ENCODE measurements around the gene CYS1.

Gene CYS1

DNA sequence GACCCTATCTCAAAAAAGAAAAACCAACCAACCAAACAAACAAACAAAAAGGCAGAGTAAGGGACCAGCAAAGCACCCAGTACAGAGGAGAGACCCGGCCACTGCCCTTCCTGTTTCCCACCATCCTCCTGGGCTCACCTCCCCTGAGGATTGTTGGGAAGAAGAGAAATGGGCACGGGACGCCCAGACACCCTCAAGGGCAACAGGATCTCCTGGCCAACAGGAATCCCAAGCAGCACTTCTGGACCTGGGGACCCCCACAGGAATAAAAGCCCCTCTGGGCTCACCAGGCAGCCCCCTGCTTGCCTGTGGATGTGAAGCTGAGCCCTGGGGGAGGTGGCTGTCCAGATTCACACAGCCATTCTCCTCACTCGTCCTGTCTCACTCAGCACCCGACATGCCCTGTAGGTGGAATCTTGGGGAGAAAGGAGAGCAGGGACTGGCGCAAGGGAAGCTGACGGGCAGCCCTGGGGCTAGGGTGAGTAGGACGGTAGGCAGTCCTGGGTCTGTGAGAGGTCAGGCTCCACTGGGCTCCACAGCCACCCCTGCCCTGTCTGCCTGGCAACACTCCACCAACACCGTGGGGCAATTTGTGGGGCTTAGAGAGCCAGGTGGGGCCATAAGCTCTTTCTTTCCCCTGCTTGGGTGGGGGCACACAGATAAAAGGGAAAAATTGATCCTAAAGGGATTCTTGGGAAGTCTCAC lies 18.8 kb downstream of the CYS1 start:
- no peak for TF ChIP-seq CTCF (conservative IDR thresholded peaks at IDR 0.05; ENCODE audit: low read depth)
- ChIA-PET CTCF (interaction anchor here (0.6 kb wide), 2 partner anchors 28 to 183 kb away, joined by 3 to 4 read pairs; no protein-coding TSS in a partner anchor), POLR2A (ENCODE audit: low non-redundant PET) (no interaction called here)
- H3K27ac ChIP-seq, result no peak overlapping the region
- DNase-seq (ENCODE audit: low spot score), result no peak

DNA sequence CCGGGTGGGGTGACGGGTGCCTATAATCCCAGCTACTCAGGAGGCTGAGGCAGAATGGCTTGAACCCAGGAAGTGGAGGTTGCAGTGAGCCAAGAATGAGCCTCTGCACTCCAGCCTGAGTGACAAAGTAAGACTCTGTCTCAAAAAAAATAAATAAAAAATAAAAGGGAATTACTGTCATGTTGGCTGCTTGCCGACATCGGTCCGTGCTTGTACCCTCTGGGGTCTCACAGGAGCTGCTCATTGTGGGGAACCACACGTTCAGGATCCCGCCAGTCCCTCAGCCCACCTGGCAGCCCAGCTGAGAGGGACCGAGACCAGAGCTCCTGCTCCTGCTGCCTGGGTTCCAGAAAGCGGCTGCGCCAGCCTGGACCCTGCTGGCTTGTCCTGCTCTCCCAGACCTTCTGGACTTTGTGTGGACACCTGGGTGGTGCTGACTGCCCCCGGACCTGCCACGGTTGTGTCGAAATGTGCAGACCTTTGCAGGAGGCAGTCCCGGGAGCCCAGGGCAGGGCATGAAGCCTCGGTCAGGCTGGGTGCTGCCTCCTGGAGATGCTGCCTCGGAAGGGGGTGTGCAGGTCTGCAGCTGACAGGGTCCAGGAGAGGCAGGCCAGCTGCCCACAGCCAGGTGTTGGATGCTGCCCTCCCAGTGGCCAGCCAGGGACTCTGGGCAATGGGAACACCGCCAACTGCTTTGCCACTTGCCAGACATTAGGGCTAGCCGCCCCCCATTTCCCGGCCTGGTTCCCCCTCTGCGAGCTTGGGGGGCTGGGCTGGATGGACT lies 20.5 kb downstream of the CYS1 start:
- DNase-seq (ENCODE audit: low spot score), result no peak
- POLR2A ChIA-PET (ENCODE audit: low non-redundant PET), result no interaction called here

DNA sequence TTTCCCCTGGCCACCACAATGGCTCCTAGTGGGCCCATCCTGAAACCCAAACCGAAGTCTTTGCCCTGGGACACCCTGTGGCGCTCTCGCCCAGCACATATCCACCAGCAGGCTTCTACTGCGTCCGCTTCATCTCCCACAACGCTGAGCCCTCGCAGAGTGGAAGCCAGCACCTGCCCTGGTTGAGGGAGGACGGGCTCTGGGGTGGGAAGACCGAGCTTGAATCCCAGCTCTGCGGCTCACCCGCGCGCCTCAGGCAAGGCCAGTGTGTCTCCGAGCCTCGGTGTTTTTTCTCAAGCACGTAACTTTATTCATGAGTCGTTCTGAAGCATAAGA lies 21.2 kb downstream of the CYS1 start:
- ChIA-PET CTCF (interaction anchor here (0.7 kb wide), 1 partner anchor 14 kb away, joined by 3 read pairs; no protein-coding TSS in a partner anchor), POLR2A (ENCODE audit: low non-redundant PET) (no interaction called here)
- TF ChIP-seq CTCF (conservative IDR thresholded peaks at IDR 0.05; ENCODE audit: low read depth), result no peak
- peak overlapping the region; percentile 89 for H3K27ac ChIP-seq
- DNase-seq (ENCODE audit: low spot score), result no peak

More for the DNA sequence above, 20.5 kb downstream of the CYS1 start:
- TF ChIP-seq CTCF (conservative IDR thresholded peaks at IDR 0.05; ENCODE audit: low read depth), result no peak
- H3K27ac ChIP-seq, result peak overlapping the region; percentile 89
- CTCF ChIA-PET, result interaction anchor here (0.7 kb wide), 1 partner anchor 13 kb away, joined by 3 read pairs; no protein-coding TSS in a partner anchor

GRCh38 chr2:10058251-10059015 lies 21.8 kb downstream of the CYS1 start:
- peak overlapping the region; percentile 89 for H3K27ac ChIP-seq
- ChIA-PET POLR2A (ENCODE audit: low non-redundant PET) (no interaction called here), CTCF (interaction anchor here (0.6 to 2.5 kb wide), 5 partner anchors 10 to 258 kb away, joined by 3 to 13 read pairs (median 3); no protein-coding TSS in a partner anchor)
- no peak for TF ChIP-seq CTCF (conservative IDR thresholded peaks at IDR 0.05; ENCODE audit: low read depth)
- no peak for DNase-seq (ENCODE audit: low spot score)

- no peak for TF ChIP-seq CTCF (conservative IDR thresholded peaks at IDR 0.05; ENCODE audit: low read depth)
- DNase-seq (ENCODE audit: low spot score), result peak; percentile 74
- POLR2A ChIA-PET (ENCODE audit: low non-redundant PET), result no interaction called here
- CTCF ChIA-PET, result interaction anchor here (0.6 to 2.5 kb wide), 7 partner anchors 9 to 257 kb away, joined by 3 to 13 read pairs (median 4); no protein-coding TSS in a partner anchor
- H3K27ac ChIP-seq, result peak overlapping the region; percentile 89
Observed at GRCh38 chr2:10057231-10058107, 22.7 kb downstream of the CYS1 start.
